ENCODE data around the gene HCN2.

HCN2 gene

GRCh38 chr19:657611-658010 lies 67.9 kb downstream of the HCN2 start:
- no peak for DNase-seq (ENCODE audit: low read depth)

- no peak for DNase-seq (ENCODE audit: low read depth)
Observed at GRCh38 chr19:658059-658839, 68.6 kb downstream of the HCN2 start.

- DNase-seq (ENCODE audit: low read depth), result no peak
Observed at GRCh38 chr19:658916-659839, 69.5 kb downstream of the HCN2 start.

- no peak for DNase-seq (ENCODE audit: low read depth)
Observed at GRCh38 chr19:660793-661426, 71.2 kb downstream of the HCN2 start.

- no peak for DNase-seq (ENCODE audit: low read depth)
Observed at GRCh38 chr19:661427-662196, 71.9 kb downstream of the HCN2 start.

GRCh38 chr19:662207-662961 lies 72.7 kb downstream of the HCN2 start:
- no peak for DNase-seq (ENCODE audit: low read depth)

GRCh38 chr19:662962-663681 lies 73.4 kb downstream of the HCN2 start, which contains the start of gene RNF126:
Gene RNF126 (minus strand): TSS chr19:663214. CDS start chr19:663121, 93 bp downstream.
- peak; percentile 78 for DNase-seq (ENCODE audit: low read depth)

- no peak for DNase-seq (ENCODE audit: low read depth)
Observed at GRCh38 chr19:663682-664117, 74.0 kb downstream of the HCN2 start.

GRCh38 chr19:664913-665443 lies 75.3 kb downstream of the HCN2 start:
- no peak for DNase-seq (ENCODE audit: low read depth)
